ENCODE data around the gene IL3RA.

DNA sequence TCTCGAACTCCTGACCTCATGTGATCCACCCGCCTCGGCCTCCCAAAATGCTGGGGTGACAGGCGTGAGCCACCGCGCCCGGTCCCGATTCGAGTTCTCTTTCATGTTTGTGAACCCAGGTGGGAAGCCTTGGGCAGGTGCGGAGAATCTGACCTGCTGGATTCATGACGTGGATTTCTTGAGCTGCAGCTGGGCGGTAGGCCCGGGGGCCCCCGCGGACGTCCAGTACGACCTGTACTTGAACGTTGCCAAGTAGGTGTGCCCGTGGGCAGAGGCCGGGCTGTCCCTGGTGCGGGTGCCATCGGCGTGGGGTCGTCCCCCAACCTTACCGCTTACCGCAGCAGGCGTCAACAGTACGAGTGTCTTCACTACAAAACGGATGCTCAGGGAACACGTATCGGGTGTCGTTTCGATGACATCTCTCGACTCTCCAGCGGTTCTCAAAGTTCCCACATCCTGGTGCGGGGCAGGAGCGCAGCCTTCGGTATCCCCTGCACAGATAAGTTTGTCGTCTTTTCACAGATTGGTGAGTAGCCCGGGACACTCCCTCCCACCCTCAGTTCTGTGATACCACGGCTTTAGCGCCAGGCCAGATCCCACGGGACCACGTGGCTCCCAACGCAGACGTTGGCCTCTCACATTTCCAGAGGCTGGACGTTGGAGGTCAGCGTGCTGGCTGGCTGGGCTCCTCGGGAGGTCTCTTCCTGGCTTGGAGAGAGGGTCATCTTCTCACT is 15.6 kb downstream of the IL3RA start:
- TF ChIP-seq, protein P1, sequence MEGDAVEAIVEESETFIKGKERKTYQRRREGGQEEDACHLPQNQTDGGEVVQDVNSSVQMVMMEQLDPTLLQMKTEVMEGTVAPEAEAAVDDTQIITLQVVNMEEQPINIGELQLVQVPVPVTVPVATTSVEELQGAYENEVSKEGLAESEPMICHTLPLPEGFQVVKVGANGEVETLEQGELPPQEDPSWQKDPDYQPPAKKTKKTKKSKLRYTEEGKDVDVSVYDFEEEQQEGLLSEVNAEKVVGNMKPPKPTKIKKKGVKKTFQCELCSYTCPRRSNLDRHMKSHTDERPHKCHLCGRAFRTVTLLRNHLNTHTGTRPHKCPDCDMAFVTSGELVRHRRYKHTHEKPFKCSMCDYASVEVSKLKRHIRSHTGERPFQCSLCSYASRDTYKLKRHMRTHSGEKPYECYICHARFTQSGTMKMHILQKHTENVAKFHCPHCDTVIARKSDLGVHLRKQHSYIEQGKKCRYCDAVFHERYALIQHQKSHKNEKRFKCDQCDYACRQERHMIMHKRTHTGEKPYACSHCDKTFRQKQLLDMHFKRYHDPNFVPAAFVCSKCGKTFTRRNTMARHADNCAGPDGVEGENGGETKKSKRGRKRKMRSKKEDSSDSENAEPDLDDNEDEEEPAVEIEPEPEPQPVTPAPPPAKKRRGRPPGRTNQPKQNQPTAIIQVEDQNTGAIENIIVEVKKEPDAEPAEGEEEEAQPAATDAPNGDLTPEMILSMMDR (conservative IDR thresholded peaks at IDR 0.05; ENCODE audit: low read length), result no peak
- no peak for TF ChIP-seq EZH2phosphoT487 (IDR thresholded peaks at IDR 0.05; ENCODE audit: borderline replicate concordance, low read depth, low read length)

Data from OCI-LY7 (cell line).